ENCODE measurements around the gene ZIK1.

ZIK1 gene

DNA sequence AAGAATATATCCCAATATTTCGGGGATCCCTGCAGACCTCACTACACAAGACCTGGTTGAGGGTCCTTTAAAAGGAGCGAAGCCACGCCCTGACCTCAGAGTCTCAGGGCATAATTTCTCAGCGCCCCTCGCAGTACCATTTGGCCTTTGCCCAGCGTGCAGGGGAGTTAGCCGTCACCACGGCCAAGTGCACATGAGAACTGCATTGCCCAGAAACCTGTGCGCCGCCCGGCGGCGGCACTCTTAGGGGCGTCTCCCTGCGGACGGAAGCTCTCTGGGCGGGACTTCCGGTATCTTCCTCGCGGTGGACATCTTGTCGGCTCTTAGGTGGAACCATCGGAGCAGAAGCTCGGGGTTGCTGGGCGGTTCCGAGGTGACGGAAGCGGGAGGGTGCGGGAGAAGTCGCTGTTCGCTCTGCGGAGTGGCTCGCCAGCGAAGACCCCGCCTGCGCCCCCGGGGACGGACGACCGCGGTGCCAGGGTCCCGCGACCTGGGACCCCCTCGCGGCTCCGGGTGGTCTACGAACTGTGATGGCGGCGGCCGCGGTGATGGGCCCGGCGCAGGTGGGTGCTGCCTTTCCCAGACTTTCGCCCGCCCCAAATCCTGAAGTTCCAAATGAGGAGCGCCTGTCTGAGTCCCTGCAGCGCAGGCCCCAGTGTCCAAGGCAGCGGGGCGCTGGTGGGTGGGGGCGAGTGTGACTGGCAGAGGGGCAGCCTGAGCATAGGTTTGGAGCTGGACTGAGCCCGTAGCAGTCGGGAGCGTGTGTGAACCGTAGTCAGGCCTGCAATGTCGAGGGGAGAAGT is 30.2 kb downstream of the ZIK1 start, which contains the start of gene ZNF134:
TSS of gene ZNF134 (plus strand) at position 302 of the 803 bp plus-strand sequence. CDS start 5,227 bp downstream, outside the sequence.
- DNase-seq = peak; percentile 90

DNA sequence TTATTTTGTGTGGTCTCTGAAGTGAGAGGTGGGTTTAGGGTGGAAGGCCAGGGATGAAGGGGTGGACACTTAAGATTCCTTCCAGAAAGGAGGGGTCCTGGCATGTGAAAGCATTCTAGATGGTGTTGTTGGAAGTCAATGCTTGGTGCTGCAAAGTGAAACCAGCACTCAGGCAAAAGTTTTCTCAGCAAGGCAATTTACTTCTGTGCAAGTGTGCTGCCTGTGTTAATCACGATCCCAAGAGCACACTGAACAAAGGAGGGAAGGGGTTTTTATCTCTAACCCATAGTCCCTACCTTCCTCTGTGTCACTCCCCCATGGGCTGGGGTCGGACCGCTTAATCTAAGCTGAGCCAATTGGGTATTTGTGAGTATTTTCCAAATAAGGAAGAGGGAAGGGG is 31.4 kb downstream of the ZIK1 start:
- DNase-seq = no peak

DNA sequence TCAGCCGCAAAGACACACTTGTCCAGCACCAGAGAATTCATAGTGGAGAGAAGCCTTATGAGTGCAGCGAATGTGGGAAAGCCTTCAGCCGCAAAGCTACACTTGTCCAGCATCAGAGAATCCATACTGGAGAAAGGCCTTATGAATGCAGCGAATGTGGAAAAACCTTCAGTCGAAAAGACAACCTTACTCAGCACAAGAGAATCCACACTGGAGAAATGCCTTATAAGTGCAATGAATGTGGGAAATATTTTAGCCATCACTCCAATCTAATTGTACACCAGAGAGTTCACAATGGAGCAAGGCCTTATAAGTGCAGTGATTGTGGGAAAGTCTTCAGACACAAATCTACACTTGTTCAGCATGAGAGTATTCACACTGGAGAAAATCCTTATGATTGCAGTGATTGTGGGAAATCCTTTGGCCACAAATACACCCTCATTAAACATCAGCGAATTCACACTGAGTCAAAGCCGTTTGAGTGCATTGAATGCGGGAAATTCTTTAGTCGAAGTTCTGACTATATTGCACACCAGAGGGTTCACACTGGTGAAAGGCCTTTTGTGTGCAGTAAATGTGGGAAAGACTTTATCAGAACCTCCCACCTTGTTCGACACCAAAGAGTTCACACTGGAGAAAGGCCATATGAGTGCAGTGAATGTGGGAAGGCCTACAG is 36.9 kb downstream of the ZIK1 start:
- peak; percentile 19 for DNase-seq

GRCh38 chr19:57623091-57623490 is 39.1 kb downstream of the ZIK1 start:
- no peak for DNase-seq

- DNase-seq = peak; percentile 95
Observed at GRCh38 chr19:57632987-57633831, 49.3 kb downstream of the ZIK1 start, which contains the start of gene ZNF211. Gene ZNF211, plus strand, starts transcription at chr19:57633168. Its CDS starts 179 bp downstream, at chr19:57633347.

DNA sequence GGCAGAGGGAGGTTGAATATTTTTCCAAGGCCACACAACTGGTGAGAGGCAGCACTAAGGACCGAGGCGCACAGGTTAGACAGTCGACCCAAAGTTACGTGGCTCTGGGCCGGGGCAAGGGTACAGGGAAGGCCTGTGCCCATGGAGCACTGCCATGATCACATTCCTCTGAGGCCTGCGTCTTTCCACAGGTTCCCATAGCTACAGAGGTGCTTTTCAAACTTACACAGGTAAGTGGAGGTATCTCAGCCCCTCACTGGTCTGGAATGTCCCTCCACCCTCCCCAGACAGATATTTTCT is 49.8 kb downstream of the ZIK1 start:
- DNase-seq = no peak

GRCh38 chr19:57637379-57637778 is 53.4 kb downstream of the ZIK1 start:
- no peak for DNase-seq

DNA sequence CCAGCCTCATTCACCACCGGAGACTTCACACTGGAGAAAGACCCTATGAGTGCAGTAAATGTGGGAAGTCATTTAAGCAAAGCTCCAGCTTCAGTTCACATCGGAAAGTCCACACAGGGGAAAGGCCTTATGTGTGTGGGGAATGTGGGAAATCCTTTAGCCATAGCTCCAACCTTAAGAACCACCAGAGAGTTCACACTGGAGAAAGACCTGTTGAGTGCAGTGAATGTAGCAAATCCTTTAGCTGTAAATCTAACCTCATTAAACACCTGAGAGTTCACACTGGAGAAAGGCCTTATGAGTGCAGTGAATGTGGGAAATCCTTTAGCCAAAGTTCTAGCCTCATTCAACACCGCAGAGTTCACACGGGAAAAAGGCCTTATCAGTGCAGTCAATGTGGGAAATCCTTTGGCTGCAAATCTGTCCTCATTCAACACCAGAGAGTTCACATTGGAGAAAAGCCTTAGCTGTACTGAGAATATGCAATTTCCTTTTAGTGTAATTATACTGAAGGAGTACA is 57.8 kb downstream of the ZIK1 start:
- DNase-seq = no peak

DNA sequence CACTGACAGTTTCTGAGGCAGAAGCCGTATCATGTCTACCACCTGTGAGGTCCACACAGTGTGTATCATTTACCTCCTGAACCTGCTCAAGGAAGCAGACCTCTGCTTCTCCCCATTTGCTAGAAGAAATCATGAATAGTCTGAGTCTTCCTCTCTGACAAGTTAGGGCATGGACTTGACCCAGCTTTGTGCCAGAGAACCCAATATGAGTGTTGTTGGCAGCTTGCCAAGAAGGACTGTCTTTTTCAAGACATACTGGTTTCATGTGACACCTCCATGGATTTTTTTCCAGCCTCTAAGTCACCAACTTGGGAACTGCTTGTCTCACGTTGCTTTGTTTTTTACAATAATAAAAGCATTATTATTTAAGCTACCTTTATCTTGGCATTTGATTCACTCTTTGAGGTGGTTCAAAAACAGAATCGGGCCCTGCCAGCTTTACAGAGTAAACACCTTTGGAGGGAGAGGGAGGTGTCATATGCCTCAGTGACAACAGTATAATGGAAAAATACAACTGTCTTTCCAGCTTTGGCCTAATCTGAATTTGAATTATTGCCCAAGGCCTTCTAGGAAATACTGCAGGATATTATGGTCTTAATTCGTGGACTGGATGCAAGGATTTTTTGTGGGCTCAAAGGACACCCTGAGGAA is 58.6 kb downstream of the ZIK1 start:
- no peak for DNase-seq

Data from fibroblast of skin of right biceps (primary cell).